ENCODE data around the gene NMD3. TPM values are rescaled to one million over a fixed set of nuclear protein-coding genes. Genes with fewer than 3 reads are reported as not detected.

NMD3 gene
- total RNA-seq, 1 experiment from 2014 or later, result 56.3 TPM

DNA sequence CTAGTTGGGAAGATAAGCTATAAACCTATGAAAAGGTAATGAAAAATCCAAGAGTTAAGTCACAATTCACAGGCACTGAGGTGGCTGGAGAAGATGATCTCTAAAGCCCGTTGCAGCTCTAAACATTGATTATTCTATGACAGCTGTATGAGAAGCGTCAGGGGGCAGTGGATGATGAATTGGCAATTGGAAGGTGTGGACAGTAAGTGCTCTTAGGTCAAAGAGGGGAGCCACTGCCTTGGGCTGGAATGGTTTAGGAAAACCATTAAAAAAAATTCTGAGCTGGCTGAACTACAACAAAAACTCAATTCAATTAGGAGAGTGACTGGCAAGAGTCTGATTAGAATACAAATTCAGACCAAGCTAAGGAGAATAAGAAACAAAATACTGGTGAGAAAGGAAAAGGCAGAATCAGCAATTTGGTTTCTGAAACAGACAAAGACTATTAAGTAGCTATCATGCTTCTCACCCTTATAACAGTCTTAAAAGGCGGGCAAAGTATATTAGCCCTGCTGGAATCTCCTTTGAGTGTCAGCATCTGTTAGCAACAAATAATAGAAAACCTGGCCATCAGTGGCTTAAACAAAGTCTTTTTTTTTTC lies 8.8 kb upstream of the NMD3 start:
- no peak overlapping the region for H3K4me3 Mint-ChIP-seq
- DNase-seq (ENCODE audit: low spot score) (no peak), ATAC-seq (no peak)
- TF ChIP-seq ZNF263 (CRISPR knock-in tag; IDR thresholded peaks at IDR 0.05; ENCODE audit: low read depth) (no peak), KAT7 (CRISPR knock-in tag; IDR thresholded peaks at IDR 0.05; ENCODE audit: borderline replicate concordance) (no peak), ELF4 (CRISPR knock-in tag; IDR thresholded peaks at IDR 0.05; ENCODE audit: low read depth) (no peak), ZNF671 (CRISPR knock-in tag; IDR thresholded peaks at IDR 0.05) (no peak), FOXJ3 (CRISPR knock-in tag; IDR thresholded peaks at IDR 0.05; ENCODE audit: borderline replicate concordance) (no peak), PRRX2 (CRISPR knock-in tag; IDR thresholded peaks at IDR 0.05) (no peak), FOXP4 (CRISPR knock-in tag; IDR thresholded peaks at IDR 0.05) (no peak)
- TF ChIP-seq, protein P1, sequence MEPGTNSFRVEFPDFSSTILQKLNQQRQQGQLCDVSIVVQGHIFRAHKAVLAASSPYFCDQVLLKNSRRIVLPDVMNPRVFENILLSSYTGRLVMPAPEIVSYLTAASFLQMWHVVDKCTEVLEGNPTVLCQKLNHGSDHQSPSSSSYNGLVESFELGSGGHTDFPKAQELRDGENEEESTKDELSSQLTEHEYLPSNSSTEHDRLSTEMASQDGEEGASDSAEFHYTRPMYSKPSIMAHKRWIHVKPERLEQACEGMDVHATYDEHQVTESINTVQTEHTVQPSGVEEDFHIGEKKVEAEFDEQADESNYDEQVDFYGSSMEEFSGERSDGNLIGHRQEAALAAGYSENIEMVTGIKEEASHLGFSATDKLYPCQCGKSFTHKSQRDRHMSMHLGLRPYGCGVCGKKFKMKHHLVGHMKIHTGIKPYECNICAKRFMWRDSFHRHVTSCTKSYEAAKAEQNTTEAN (CRISPR knock-in tag; IDR thresholded peaks at IDR 0.05), result no peak
- TF ChIP-seq, protein P2, sequence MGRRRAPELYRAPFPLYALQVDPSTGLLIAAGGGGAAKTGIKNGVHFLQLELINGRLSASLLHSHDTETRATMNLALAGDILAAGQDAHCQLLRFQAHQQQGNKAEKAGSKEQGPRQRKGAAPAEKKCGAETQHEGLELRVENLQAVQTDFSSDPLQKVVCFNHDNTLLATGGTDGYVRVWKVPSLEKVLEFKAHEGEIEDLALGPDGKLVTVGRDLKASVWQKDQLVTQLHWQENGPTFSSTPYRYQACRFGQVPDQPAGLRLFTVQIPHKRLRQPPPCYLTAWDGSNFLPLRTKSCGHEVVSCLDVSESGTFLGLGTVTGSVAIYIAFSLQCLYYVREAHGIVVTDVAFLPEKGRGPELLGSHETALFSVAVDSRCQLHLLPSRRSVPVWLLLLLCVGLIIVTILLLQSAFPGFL (CRISPR knock-in tag; IDR thresholded peaks at IDR 0.05; ENCODE audit: borderline replicate concordance), result no peak
- TF ChIP-seq, protein P3, sequence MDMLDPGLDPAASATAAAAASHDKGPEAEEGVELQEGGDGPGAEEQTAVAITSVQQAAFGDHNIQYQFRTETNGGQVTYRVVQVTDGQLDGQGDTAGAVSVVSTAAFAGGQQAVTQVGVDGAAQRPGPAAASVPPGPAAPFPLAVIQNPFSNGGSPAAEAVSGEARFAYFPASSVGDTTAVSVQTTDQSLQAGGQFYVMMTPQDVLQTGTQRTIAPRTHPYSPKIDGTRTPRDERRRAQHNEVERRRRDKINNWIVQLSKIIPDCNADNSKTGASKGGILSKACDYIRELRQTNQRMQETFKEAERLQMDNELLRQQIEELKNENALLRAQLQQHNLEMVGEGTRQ (CRISPR knock-in tag; IDR thresholded peaks at IDR 0.05), result no peak
- H3K27me3 Mint-ChIP-seq (ENCODE audit: low read depth), result no peaks in the 10 kb centered on the region
- POLR2A ChIA-PET, result no interaction called here
- CTCF ChIA-PET, result no interaction called here
- H3K27ac Mint-ChIP-seq, result no peak overlapping the region
- no peaks in the 10 kb centered on the region for H3K9me3 Mint-ChIP-seq
- peaks cover 5% of the 10 kb centered on the region; the same call in 1 of the 2 replicates for H3K4me1 Mint-ChIP-seq
- H3K36me3 Mint-ChIP-seq, result no peaks in the 10 kb centered on the region

GRCh38 chr3:161212906-161213305 lies 8.2 kb upstream of the NMD3 start:
- no peak for DNase-seq (ENCODE audit: low spot score)
- peaks cover 5% of the 10 kb centered on the region; the same call in 1 of the 2 replicates for H3K4me1 Mint-ChIP-seq
- H3K9me3 Mint-ChIP-seq, result no peaks in the 10 kb centered on the region
- no peak for ATAC-seq
- ChIA-PET CTCF (no interaction called here), POLR2A (no interaction called here)
- no peaks in the 10 kb centered on the region for H3K27me3 Mint-ChIP-seq (ENCODE audit: low read depth)
- TF ChIP-seq ZNF263 (CRISPR knock-in tag; IDR thresholded peaks at IDR 0.05; ENCODE audit: low read depth), result no peak
- no peak for TF ChIP-seq MYBL2 (CRISPR knock-in tag; IDR thresholded peaks at IDR 0.05)
- TF ChIP-seq HMGA2 (CRISPR knock-in tag; IDR thresholded peaks at IDR 0.05), result no peak
- no peak for TF ChIP-seq ETV6 (CRISPR knock-in tag; IDR thresholded peaks at IDR 0.05)
- TF ChIP-seq NR3C1 (CRISPR knock-in tag; conservative IDR thresholded peaks at IDR 0.05; ENCODE audit: low read depth), result no peak
- no peak for TF ChIP-seq ZBTB21 (CRISPR knock-in tag; IDR thresholded peaks at IDR 0.05; ENCODE audit: borderline replicate concordance)
- no peak for TF ChIP-seq ZNF121 (CRISPR knock-in tag; IDR thresholded peaks at IDR 0.05)
- TF ChIP-seq NR1H2 (CRISPR knock-in tag; IDR thresholded peaks at IDR 0.05), result no peak
- no peak for TF ChIP-seq PRRX2 (CRISPR knock-in tag; IDR thresholded peaks at IDR 0.05)
- no peak for TF ChIP-seq SMAD3 (CRISPR knock-in tag; IDR thresholded peaks at IDR 0.05; ENCODE audit: borderline replicate concordance)
- TF ChIP-seq, protein P4, sequence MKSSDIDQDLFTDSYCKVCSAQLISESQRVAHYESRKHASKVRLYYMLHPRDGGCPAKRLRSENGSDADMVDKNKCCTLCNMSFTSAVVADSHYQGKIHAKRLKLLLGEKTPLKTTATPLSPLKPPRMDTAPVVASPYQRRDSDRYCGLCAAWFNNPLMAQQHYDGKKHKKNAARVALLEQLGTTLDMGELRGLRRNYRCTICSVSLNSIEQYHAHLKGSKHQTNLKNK (CRISPR knock-in tag; IDR thresholded peaks at IDR 0.05), result no peak
- H3K4me3 Mint-ChIP-seq, result no peak overlapping the region
- H3K27ac Mint-ChIP-seq, result no peak overlapping the region
- no peaks in the 10 kb centered on the region for H3K36me3 Mint-ChIP-seq
